ENCODE data around the gene PRKN.

The PRKN gene

GRCh38 chr6:162014069-162014811, 713.3 kb downstream of the PRKN start:
- DNase-seq: no peak

- DNase-seq: no peak
These were observed 722.2 kb downstream of the PRKN start for GRCh38 chr6:162005372-162005771.

GRCh38 chr6:161996783-161997182, 730.8 kb downstream of the PRKN start:
- no peak for DNase-seq

GRCh38 chr6:161985876-161986423, 741.6 kb downstream of the PRKN start:
- DNase-seq: no peak

GRCh38 chr6:161984713-161985112, 742.9 kb downstream of the PRKN start:
- DNase-seq: no peak

GRCh38 chr6:161976553-161976952, 751.0 kb downstream of the PRKN start:
- DNase-seq: no peak

GRCh38 chr6:161973064-161973463, 754.5 kb downstream of the PRKN start:
- no peak for DNase-seq

- no peak for DNase-seq
These were observed 756.5 kb downstream of the PRKN start for GRCh38 chr6:161971043-161971442.

GRCh38 chr6:161963634-161964234, 763.8 kb downstream of the PRKN start:
- no peak for DNase-seq

- DNase-seq: no peak
These were observed 764.4 kb downstream of the PRKN start for GRCh38 chr6:161963181-161963580.

- no peak for DNase-seq
These were observed 765.8 kb downstream of the PRKN start for GRCh38 chr6:161961796-161962195.

- DNase-seq: no peak
These were observed 766.5 kb downstream of the PRKN start for GRCh38 chr6:161961046-161961445.

GRCh38 chr6:161959072-161959471, 768.5 kb downstream of the PRKN start:
- no peak for DNase-seq

- DNase-seq: no peak
These were observed 771.5 kb downstream of the PRKN start for GRCh38 chr6:161956082-161956481.

GRCh38 chr6:161954699-161955276, 772.8 kb downstream of the PRKN start:
- DNase-seq: no peak

GRCh38 chr6:161954077-161954476, 773.5 kb downstream of the PRKN start:
- no peak for DNase-seq

- DNase-seq: no peak
These were observed 776.4 kb downstream of the PRKN start for GRCh38 chr6:161951126-161951525.

GRCh38 chr6:161949531-161949930, 778.0 kb downstream of the PRKN start:
- no peak for DNase-seq

- DNase-seq: no peak
These were observed 779.1 kb downstream of the PRKN start for GRCh38 chr6:161948462-161948861.

- DNase-seq: no peak
These were observed 780.2 kb downstream of the PRKN start for GRCh38 chr6:161947371-161947770.

GRCh38 chr6:161946461-161946860, 781.1 kb downstream of the PRKN start:
- DNase-seq: no peak

- DNase-seq: no peak
These were observed 784.0 kb downstream of the PRKN start for GRCh38 chr6:161943561-161943960.

- DNase-seq: no peak
These were observed 786.0 kb downstream of the PRKN start for GRCh38 chr6:161941565-161941964.

GRCh38 chr6:161940519-161940918, 787.0 kb downstream of the PRKN start:
- no peak for DNase-seq

Measured in right forelimb (tissue), 1 donor.